NCI-H2227 treated with DMSO at 0.1 percent for 48 hours (cell line): Measurements from ENCODE around the gene PSMB11.
"Not testable (repeated sequence)": the region's sequence is repeated elsewhere in the genome, so short reads cannot be mapped to it uniquely, and the experiment has no call there.

ENCODE experiments used
- DNase-seq: peaks from one replicate; lab custom pipeline; 2025; lab: John Stamatoyannopoulos, UW

PSMB11 gene

GRCh38 chr14:23042162-23042965, at the start of gene PSMB11:
TSS of gene PSMB11 (plus strand) at chr14:23042212. CDS start at chr14:23042226, 14 bp downstream.
- no peak for DNase-seq

GRCh38 chr14:22993517-22993916, 48.5 kb upstream of the PSMB11 start:
- DNase-seq: no peak

- DNase-seq: no peak
Observed at GRCh38 chr14:22994762-22995275, 47.2 kb upstream of the PSMB11 start.

GRCh38 chr14:22995889-22996625, 46.0 kb upstream of the PSMB11 start:
- DNase-seq: no peak

- no peak for DNase-seq
Observed at GRCh38 chr14:22996768-22997654, 45.0 kb upstream of the PSMB11 start.

GRCh38 chr14:22997676-22998323, 44.2 kb upstream of the PSMB11 start:
- DNase-seq: no peak

- no peak for DNase-seq
Observed at GRCh38 chr14:22998329-22999012, 43.5 kb upstream of the PSMB11 start.

GRCh38 chr14:23000860-23001259, 41.2 kb upstream of the PSMB11 start:
- no peak for DNase-seq

- no peak for DNase-seq
Observed at GRCh38 chr14:23002592-23002991, 39.4 kb upstream of the PSMB11 start.

GRCh38 chr14:23004274-23004673, 37.7 kb upstream of the PSMB11 start:
- DNase-seq: not testable (repeated sequence)

GRCh38 chr14:23005451-23006187, 36.4 kb upstream of the PSMB11 start:
- no peak for DNase-seq

GRCh38 chr14:23006188-23006534, 35.9 kb upstream of the PSMB11 start:
- DNase-seq: no peak

- peak; percentile 98 for DNase-seq
Observed at GRCh38 chr14:23006544-23007419, 35.2 kb upstream of the PSMB11 start.

- no peak for DNase-seq
Observed at GRCh38 chr14:23008831-23009230, 33.2 kb upstream of the PSMB11 start.

- no peak for DNase-seq
Observed at GRCh38 chr14:23009483-23009938, 32.5 kb upstream of the PSMB11 start.

- peak; percentile 69 for DNase-seq
Observed at GRCh38 chr14:23009939-23010726, 31.9 kb upstream of the PSMB11 start, which contains the start of gene C14orf93. TSS of gene C14orf93 (minus strand) at chr14:23010143. CDS start at chr14:22999023, 11,120 bp downstream.

GRCh38 chr14:23013054-23013748, 28.8 kb upstream of the PSMB11 start:
- DNase-seq: no peak

GRCh38 chr14:23013749-23014054, 28.3 kb upstream of the PSMB11 start:
- not testable (repeated sequence) for DNase-seq
